Mesendoderm (in vitro differentiated cells): ENCODE data around the gene EPM2A.

Source experiments
- DNase-seq: peaks from one replicate; pipeline ENCODE4 v3.0.0; 2013
- H2AK5ac ChIP-seq: 2 replicates; pipeline ENCODE4 v1.6.1; 2013; ENCODE audit warnings: low read length, inconsistent platforms
- H2BK120ac ChIP-seq: 2 replicates; pipeline ENCODE4 v1.6.1; 2013; ENCODE audit warnings: low read depth, mild to moderate bottlenecking, low read length, moderate library complexity, mixed read lengths
- H2BK15ac ChIP-seq: replicated peaks from 2 replicates; pipeline ENCODE4 v1.6.1; 2013; ENCODE audit warnings: low read depth, mild to moderate bottlenecking, moderate library complexity
- H2BK5ac ChIP-seq: 2 replicates; pipeline ENCODE4 v1.6.1; 2013; ENCODE audit warnings: low read length, inconsistent platforms
- H3K18ac ChIP-seq: 2 replicates; pipeline ENCODE4 v1.6.1; 2013; ENCODE audit warnings: mild to moderate bottlenecking, low read length, mixed read lengths
- H3K23ac ChIP-seq: one replicate; pipeline ENCODE4 v1.6.1; 2013; ENCODE audit warnings: low read length
- H3K27ac ChIP-seq: 2 replicates; pipeline ENCODE4 v1.5.1; 2013; ENCODE audit warnings: low read depth, mild to moderate bottlenecking, inconsistent platforms, low read length, moderate library complexity
- H3K27me3 ChIP-seq: 2 replicates; pipeline ENCODE4 v1.6.1; 2013; ENCODE audit warnings: low read length, control low read depth, mild to moderate bottlenecking, inconsistent platforms; ENCODE audit not compliant: insufficient read depth, poor library complexity
- H3K36me3 ChIP-seq: 2 replicates; pipeline ENCODE4 v1.6.1; 2013; ENCODE audit warnings: low read length, inconsistent platforms; ENCODE audit not compliant: control insufficient read depth, insufficient read depth
- H3K4ac ChIP-seq: one replicate; pipeline ENCODE4 v1.6.1; 2013; ENCODE audit warnings: low read depth, mild to moderate bottlenecking, low read length, moderate library complexity
- H3K4me1 ChIP-seq: 2 replicates; pipeline ENCODE4 v1.6.1; 2013; ENCODE audit warnings: low read depth, low read length, inconsistent platforms; ENCODE audit not compliant: control insufficient read depth
- H3K4me2 ChIP-seq: 2 replicates; pipeline ENCODE4 v1.6.1; 2013; ENCODE audit warnings: low read length
- H3K4me3 ChIP-seq: 2 replicates; pipeline ENCODE4 v1.5.1; 2013; ENCODE audit warnings: mild to moderate bottlenecking, low read length
- H3K56ac ChIP-seq: one replicate; pipeline ENCODE4 v1.6.1; 2013; ENCODE audit warnings: low read length
- H3K79me1 ChIP-seq: 2 replicates; pipeline ENCODE4 v1.6.1; 2013; ENCODE audit warnings: low read length, inconsistent platforms
- H3K79me2 ChIP-seq: 2 replicates; pipeline ENCODE4 v1.6.1; 2013; ENCODE audit warnings: mild to moderate bottlenecking, low read length; ENCODE audit not compliant: control insufficient read depth, insufficient read depth
- H3K9ac ChIP-seq: 2 replicates; pipeline ENCODE4 v1.6.1; 2013; ENCODE audit warnings: low read length, inconsistent platforms
- H4K5ac ChIP-seq: one replicate; pipeline ENCODE4 v1.6.1; 2013; ENCODE audit warnings: low read length
- H4K8ac ChIP-seq: one replicate; pipeline ENCODE4 v1.6.1; 2013; ENCODE audit warnings: low read depth, mild to moderate bottlenecking, control low read depth, low read length, moderate library complexity
- WGBS: extraction: QIAGEN DNeasy Blood & Tissue Kit; methylation state at CpG from one replicate; pipeline ENCODE4 v1.1.7; 2013; ENCODE audit warnings: low lambda C conversion rate, missing lambda C conversion rate; ENCODE audit not compliant: insufficient coverage; ENCODE audit errors: extremely low coverage; 5-methylcytosine and 5-hydroxymethylcytosine counted together

EPM2A gene

GRCh38 chr6:145602726-145603326, 132.5 kb downstream of the EPM2A start:
- Histone ChIP-seq H3K4me3 (no peak overlapping the region), H3K79me1 (no peaks in the 10 kb centered on the region), H2BK15ac (no peak overlapping the region), H2BK5ac (no peak overlapping the region), H3K27me3 (no peaks in the 10 kb centered on the region), H4K8ac (no peak overlapping the region), H3K9ac (no peak overlapping the region), H3K4ac (no peak overlapping the region), H4K5ac (no peak overlapping the region), H3K4me1 (no peaks in the 10 kb centered on the region), H2AK5ac (no peak overlapping the region), H3K4me2 (no peak overlapping the region), H3K79me2 (no peaks in the 10 kb centered on the region), H3K18ac (no peak overlapping the region), H2BK120ac (no peak overlapping the region), H3K56ac (no peak overlapping the region), H3K23ac (no peak overlapping the region), H3K27ac (no peak overlapping the region), H3K36me3 (no peaks in the 10 kb centered on the region)
- no CpG with 5 or more reads among the region's 4 CpGs for WGBS
- DNase-seq, result no peak

GRCh38 chr6:145601397-145601796, 133.9 kb downstream of the EPM2A start:
- Histone ChIP-seq H3K4ac (no peak overlapping the region), H3K27me3 (no peaks in the 10 kb centered on the region), H3K23ac (no peak overlapping the region), H4K8ac (no peak overlapping the region), H3K27ac (no peak overlapping the region), H3K9ac (no peak overlapping the region), H3K4me3 (no peak overlapping the region), H2AK5ac (no peak overlapping the region), H2BK5ac (no peak overlapping the region), H3K18ac (no peak overlapping the region), H3K79me2 (no peaks in the 10 kb centered on the region), H3K36me3 (no peaks in the 10 kb centered on the region), H3K79me1 (no peaks in the 10 kb centered on the region), H3K4me1 (no peaks in the 10 kb centered on the region), H3K56ac (no peak overlapping the region), H3K4me2 (no peak overlapping the region), H4K5ac (no peak overlapping the region), H2BK15ac (no peak overlapping the region), H2BK120ac (no peak overlapping the region)
- no CpG with 5 or more reads among the region's 2 CpGs for WGBS
- DNase-seq, result no peak

GRCh38 chr6:145600299-145600698, 135.0 kb downstream of the EPM2A start:
- no peaks in the 10 kb centered on the region for H3K27me3 ChIP-seq
- no CpG with 5 or more reads among the region's 2 CpGs for WGBS
- H2BK5ac ChIP-seq, result no peak overlapping the region

GRCh38 chr6:145588981-145589380, 146.3 kb downstream of the EPM2A start:
- H3K23ac ChIP-seq, result no peak overlapping the region
- H3K4ac ChIP-seq, result no peak overlapping the region
- H3K4me3 ChIP-seq, result no peak overlapping the region
- no peaks in the 10 kb centered on the region for H3K27me3 ChIP-seq
- no CpG with 5 or more reads among the region's 1 CpG for WGBS
- no peak overlapping the region for H2BK5ac ChIP-seq
- H3K4me1 ChIP-seq, result no peaks in the 10 kb centered on the region
- no peaks in the 10 kb centered on the region for H3K79me1 ChIP-seq
- H2BK120ac ChIP-seq, result no peak overlapping the region
- H4K8ac ChIP-seq, result no peak overlapping the region
- no peak overlapping the region for H3K56ac ChIP-seq
- no peaks in the 10 kb centered on the region for H3K79me2 ChIP-seq
- no peak overlapping the region for H3K18ac ChIP-seq
- H2AK5ac ChIP-seq, result no peak overlapping the region
- H3K9ac ChIP-seq, result no peak overlapping the region
- H4K5ac ChIP-seq, result no peak overlapping the region
- peak; percentile 43 for DNase-seq
- H3K36me3 ChIP-seq, result no peaks in the 10 kb centered on the region
- H3K27ac ChIP-seq, result no peak overlapping the region
- no peak overlapping the region for H2BK15ac ChIP-seq
- no peak overlapping the region for H3K4me2 ChIP-seq

More at GRCh38 chr6:145600299-145600698, 135.0 kb downstream of the EPM2A start:
- Histone ChIP-seq H3K18ac (no peak overlapping the region), H4K8ac (no peak overlapping the region), H2BK120ac (no peak overlapping the region), H3K4me2 (no peak overlapping the region), H3K56ac (no peak overlapping the region), H2BK15ac (no peak overlapping the region), H3K79me1 (no peaks in the 10 kb centered on the region), H3K4ac (no peak overlapping the region), H3K27ac (no peak overlapping the region), H3K4me1 (no peaks in the 10 kb centered on the region), H3K79me2 (no peaks in the 10 kb centered on the region), H3K9ac (no peak overlapping the region), H3K36me3 (no peaks in the 10 kb centered on the region), H3K23ac (no peak overlapping the region), H2AK5ac (no peak overlapping the region), H4K5ac (no peak overlapping the region), H3K4me3 (no peak overlapping the region)
- no peak for DNase-seq

- no peak for DNase-seq
- no peak overlapping the region for H3K4ac ChIP-seq
- H4K8ac ChIP-seq, result no peak overlapping the region
Measured at GRCh38 chr6:145587334-145587733, 148.0 kb downstream of the EPM2A start.

GRCh38 chr6:145583753-145584152, 151.6 kb downstream of the EPM2A start:
- Histone ChIP-seq H3K27ac (no peak overlapping the region), H2AK5ac (no peak overlapping the region), H3K9ac (no peak overlapping the region), H3K4me1 (no peaks in the 10 kb centered on the region), H3K79me2 (no peaks in the 10 kb centered on the region), H3K79me1 (no peaks in the 10 kb centered on the region), H4K5ac (no peak overlapping the region), H3K4me3 (no peak overlapping the region), H3K18ac (no peak overlapping the region), H3K27me3 (no peaks in the 10 kb centered on the region), H3K23ac (no peak overlapping the region), H3K36me3 (no peaks in the 10 kb centered on the region), H2BK120ac (no peak overlapping the region), H3K4me2 (no peak overlapping the region), H3K56ac (no peak overlapping the region), H2BK15ac (no peak overlapping the region), H2BK5ac (no peak overlapping the region), H4K8ac (no peak overlapping the region), H3K4ac (no peak overlapping the region)
- WGBS, result no CpG with 5 or more reads among the region's 3 CpGs
- DNase-seq, result no peak

More at GRCh38 chr6:145587334-145587733, 148.0 kb downstream of the EPM2A start:
- no peak overlapping the region for H3K4me2 ChIP-seq
- H3K56ac ChIP-seq, result no peak overlapping the region
- H3K79me2 ChIP-seq, result no peaks in the 10 kb centered on the region
- no peaks in the 10 kb centered on the region for H3K79me1 ChIP-seq
- no peak overlapping the region for H3K4me3 ChIP-seq
- no peak overlapping the region for H2BK15ac ChIP-seq
- H3K27me3 ChIP-seq, result no peaks in the 10 kb centered on the region
- no peak overlapping the region for H3K18ac ChIP-seq
- H2AK5ac ChIP-seq, result no peak overlapping the region
- H3K9ac ChIP-seq, result no peak overlapping the region
- H2BK120ac ChIP-seq, result no peak overlapping the region
- H4K5ac ChIP-seq, result no peak overlapping the region
- no peak overlapping the region for H3K27ac ChIP-seq
- no peak overlapping the region for H2BK5ac ChIP-seq
- H3K23ac ChIP-seq, result no peak overlapping the region
- H3K36me3 ChIP-seq, result no peaks in the 10 kb centered on the region
- H3K4me1 ChIP-seq, result no peaks in the 10 kb centered on the region
